IMR-90 (cell line): Measurements from ENCODE around the gene MAPK9. TPM values are rescaled to one million over a fixed set of nuclear protein-coding genes. Genes with fewer than 3 reads are reported as not detected.

Experiments
- ATAC-seq: fragments of 200-7000 bp; cut with Tn5 transposase; 2 replicates; pipeline ENCODE4 v1.9.1; 2020; ENCODE audit warnings: low read depth, mild to moderate bottlenecking, moderate library complexity
- BruUV-seq: library from RNA; stranded (reverse); fragments of 400-500 nt; replicated peaks from 2 replicates; lab custom pipeline; 2021; lab: Mats Ljungman, UMichigan
- CTCF ChIA-PET: fragments of 300-600 bp; formaldehyde crosslinking; extraction: SDS; loops from one replicate; lab custom pipeline; 2021; ENCODE audit warnings: antibody characterized with exemption; lab: Yijun Ruan, JAX
- POLR2A ChIA-PET: fragments of 300-600 bp; sonication (Branson Sonifier 250); formaldehyde crosslinking; loops from one replicate; lab custom pipeline; 2022; ENCODE audit warnings: antibody characterized with exemption; ENCODE audit not compliant: unreplicated experiment; lab: Charles Lee
- DNase-seq: peaks from one replicate; pipeline ENCODE4 v3.0.0; 2013
- H2AFZ ChIP-seq: replicated peaks from 2 replicates; pipeline ENCODE3; 2013; ENCODE audit warnings: low read length, mild to moderate bottlenecking; ENCODE audit not compliant: poor library complexity
- H2AK5ac ChIP-seq: 2 replicates; pipeline ENCODE4 v1.6.1; 2013; ENCODE audit warnings: low read depth, low read length, inconsistent platforms
- H2AK9ac ChIP-seq: replicated peaks from 2 replicates; pipeline ENCODE3; 2013; ENCODE audit warnings: mild to moderate bottlenecking, low read depth, low read length, moderate library complexity; ENCODE audit not compliant: poor library complexity
- H2BK120ac ChIP-seq: 2 replicates; pipeline ENCODE4 v1.6.1; 2013; ENCODE audit warnings: low read depth, low read length, inconsistent platforms
- H2BK15ac ChIP-seq: 3 replicates; pipeline ENCODE4 v1.6.1; 2013; ENCODE audit warnings: low read depth, low read length, inconsistent platforms
- H2BK20ac ChIP-seq: 2 replicates; pipeline ENCODE4 v1.6.1; 2013; ENCODE audit warnings: low read depth, mild to moderate bottlenecking, inconsistent platforms, low read length, moderate library complexity
- H2BK5ac ChIP-seq: 2 replicates; pipeline ENCODE4 v1.6.1; 2013; ENCODE audit warnings: mild to moderate bottlenecking, low read depth, low read length, inconsistent platforms; ENCODE audit not compliant: poor library complexity, severe bottlenecking
- H3K14ac ChIP-seq: replicated peaks from 2 replicates; pipeline ENCODE4 v1.6.1; 2013; ENCODE audit warnings: low read depth, low read length, inconsistent platforms
- H3K18ac ChIP-seq: 2 replicates; pipeline ENCODE4 v1.6.1; 2013; ENCODE audit warnings: low read depth, low read length, control low read depth
- H3K23ac ChIP-seq: 2 replicates; pipeline ENCODE4 v1.6.1; 2013; ENCODE audit warnings: low read depth, low read length, inconsistent platforms
- H3K27ac ChIP-seq: 2 replicates; pipeline ENCODE4 v1.5.1; 2013; ENCODE audit warnings: mild to moderate bottlenecking, control low read depth, low read length; ENCODE audit not compliant: insufficient read depth
- H3K27me3 ChIP-seq: 2 replicates; pipeline ENCODE4 v1.6.1; 2013; ENCODE audit warnings: low read length; ENCODE audit not compliant: control insufficient read depth, insufficient read depth
- H3K36me3 ChIP-seq: 2 replicates; pipeline ENCODE4 v1.6.1; 2013; ENCODE audit warnings: low read length, mixed read lengths; ENCODE audit not compliant: control insufficient read depth, insufficient read depth
- H3K4ac ChIP-seq: 2 replicates; pipeline ENCODE4 v1.6.1; 2013; ENCODE audit warnings: low read depth, low read length, inconsistent platforms
- H3K4me1 ChIP-seq: 2 replicates; pipeline ENCODE4 v1.6.1; 2013; ENCODE audit warnings: low read length, mixed read lengths; ENCODE audit not compliant: control insufficient read depth, insufficient read depth
- H3K4me2 ChIP-seq: 2 replicates; pipeline ENCODE4 v1.6.1; 2013; ENCODE audit warnings: low read depth, mild to moderate bottlenecking, control low read depth, low read length, moderate library complexity
- H3K4me3 ChIP-seq: 2 replicates; pipeline ENCODE4 v1.5.1; 2013; ENCODE audit warnings: low read depth, mild to moderate bottlenecking, control low read depth, low read length, moderate library complexity; ENCODE audit not compliant: insufficient read depth
- H3K56ac ChIP-seq: 2 replicates; pipeline ENCODE4 v1.6.1; 2013; ENCODE audit warnings: low read length, inconsistent platforms; ENCODE audit not compliant: insufficient read depth; ENCODE audit errors: extremely low read depth
- H3K79me1 ChIP-seq, 2 experiments: 2 replicates each; pipeline ENCODE4 v1.6.1; 2013; ENCODE audit warnings: low read length in 2 of 2, inconsistent platforms in 1 of 2, low read depth in 1 of 2
- H3K9ac ChIP-seq: 2 replicates; pipeline ENCODE4 v1.6.1; 2013; ENCODE audit warnings: low read depth, low read length, control low read depth
- H3K9me1 ChIP-seq: 2 replicates; pipeline ENCODE4 v1.6.1; 2013; ENCODE audit warnings: low read length, inconsistent platforms; ENCODE audit not compliant: insufficient read depth
- H3K9me3 ChIP-seq: 2 replicates; pipeline ENCODE4 v1.6.1; 2013; ENCODE audit warnings: low read length; ENCODE audit not compliant: control insufficient read depth, insufficient read depth
- H4K20me1 ChIP-seq: 2 replicates; pipeline ENCODE4 v1.6.1; 2013; ENCODE audit warnings: low read length, inconsistent platforms; ENCODE audit not compliant: insufficient read depth
- H4K5ac ChIP-seq: 2 replicates; pipeline ENCODE4 v1.6.1; 2013; ENCODE audit warnings: mild to moderate bottlenecking, low read depth, low read length, control low read depth
- H4K8ac ChIP-seq, 2 experiments: 2 replicates each; pipeline ENCODE4 v1.6.1; 2013; ENCODE audit warnings: low read depth in 2 of 2, low read length in 2 of 2, control low read depth in 1 of 2, inconsistent platforms in 1 of 2
- H4K91ac ChIP-seq: 2 replicates; pipeline ENCODE4 v1.6.1; 2013; ENCODE audit warnings: low read depth, low read length, inconsistent platforms; ENCODE audit not compliant: insufficient read depth
- BHLHE40 ChIP-seq: fragments of 150-350 bp; IDR thresholded peaks from 2 replicates; pipeline ENCODE4 v1.6.1; 2016; ENCODE audit warnings: mild to moderate bottlenecking, low read depth, low read length
- ELK1 ChIP-seq: fragments of 150-350 bp; IDR thresholded peaks from 2 replicates; pipeline ENCODE4 v1.6.1; 2016; ENCODE audit warnings: low read depth, mild to moderate bottlenecking, low read length, moderate library complexity, borderline replicate concordance
- USF2 ChIP-seq: fragments of 150-350 bp; IDR thresholded peaks from 2 replicates; pipeline ENCODE4 v1.6.1; 2017; ENCODE audit warnings: mild to moderate bottlenecking, antibody characterized with exemption, low read length, low read depth
- WGBS, 2 experiments: methylation state at CpG; one replicate each; pipeline versions ENCODE4 v1.1.5 to v1.1.7; 2013; ENCODE audit warnings: missing lambda C conversion rate in 2 of 2; ENCODE audit not compliant: insufficient read length in 1 of 2; ENCODE audit errors: extremely low coverage in 2 of 2; 5-methylcytosine and 5-hydroxymethylcytosine counted together
- dilution Hi-C: fragments of 300-500 bp; cut with HindIII; formaldehyde crosslinking; loops from one replicate; pipeline ENCODE4 v1.14.3; 2018; ENCODE audit warnings: low sequenced_read_pairs; ENCODE audit not compliant: unreplicated experiment
- in situ Hi-C: fragments of 300-500 bp; cut with MboI; formaldehyde crosslinking; loops from 3 replicates; pipeline ENCODE4 v1.14.3; 2019; ENCODE audit warnings: low sequenced_read_pairs, inconsistent platforms, mixed read lengths
- intact Hi-C: fragments of 100-400 bp; cut with micrococcal nuclease; formaldehyde crosslinking; loops from 2 replicates; pipeline ENCODE4 v1.10.0; 2022
- polyA plus RNA-seq, 3 experiments: library from polyadenylated mRNA; depleted of rRNA; stranded (reverse); fragments of >200 nt; gene quantifications; 2 replicates each; pipeline ENCODE4 v1.2.3, GENCODE V29; 2012; ENCODE audit warnings: low replicate concordance in 1 of 3
- total RNA-seq: library from RNA; depleted of rRNA; stranded (reverse); fragments of >200 nt; gene quantifications from 2 replicates; pipeline ENCODE4 v1.2.3, GENCODE V29; 2012

Gene MAPK9
- total and polyA plus RNA-seq, 2 of the 4 experiments (the other 2 are of a cell fraction) = 22.9 to 23.3 TPM

DNA sequence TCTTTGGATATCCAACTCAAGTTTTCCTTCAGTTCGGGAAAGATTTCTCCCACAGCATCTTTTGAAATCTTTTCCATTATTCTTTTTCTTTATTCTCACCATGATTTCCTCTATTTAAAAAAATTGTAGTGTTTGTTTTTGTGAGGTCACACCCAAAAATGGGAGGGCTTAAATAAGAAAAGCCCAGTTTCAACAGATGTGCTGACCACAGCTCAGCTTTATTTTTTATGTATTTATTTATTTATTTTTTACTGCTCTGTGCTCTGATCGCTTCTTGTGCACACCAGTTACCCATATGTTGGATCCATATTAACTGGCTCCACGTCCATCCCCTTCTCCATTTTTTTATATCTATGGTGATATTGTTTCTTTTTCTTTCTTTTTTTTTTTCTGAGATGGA lies 41.0 kb upstream of the MAPK9 start:
- no peak overlapping the region for H2BK120ac ChIP-seq
- dilution Hi-C loops (no loop called here), intact Hi-C loops (no loop called here), in situ Hi-C loops (no loop called here)
- no peak overlapping the region for H2BK20ac ChIP-seq
- CTCF ChIA-PET = interaction anchor here (0.6 to 1.2 kb wide), 2 partner anchors 40 to 208 kb away, joined by 3 to 5 read pairs; no protein-coding TSS in a partner anchor
- H3K4me3 ChIP-seq = no peak overlapping the region
- H2AK5ac ChIP-seq = no peak overlapping the region
- peaks cover 0 to 8% of the 10 kb centered on the region in 2 experiments; a peak in 1 of 4 replicates for H3K79me1 ChIP-seq
- H3K27me3 ChIP-seq = no peaks in the 10 kb centered on the region
- no CpG with 5 or more reads among the region's 3 CpGs for WGBS, 2 experiments
- H2BK5ac ChIP-seq = no peak overlapping the region
- no peak overlapping the region for H2AFZ ChIP-seq
- BruUV-seq = no TSS peak
- H4K8ac ChIP-seq = no peak overlapping the region
- no peak overlapping the region for H4K91ac ChIP-seq
- no peak overlapping the region for H3K23ac ChIP-seq
- no peaks in the 10 kb centered on the region for H3K9me3 ChIP-seq
- H3K56ac ChIP-seq = no peak overlapping the region
- H3K36me3 ChIP-seq = peaks cover 28% of the 10 kb centered on the region
- no peak overlapping the region for H3K18ac ChIP-seq
- H4K5ac ChIP-seq = no peak overlapping the region
- no peak overlapping the region for H2AK9ac ChIP-seq
- no peak overlapping the region for H3K9ac ChIP-seq
- H3K4ac ChIP-seq = no peak overlapping the region
- no peak overlapping the region for H3K4me2 ChIP-seq
- no peak overlapping the region for H2BK15ac ChIP-seq
- ATAC-seq (no peak), DNase-seq (no peak)
- H3K14ac ChIP-seq = no peak overlapping the region
- H4K20me1 ChIP-seq = peaks cover 21% of the 10 kb centered on the region
- TF ChIP-seq ELK1 = no peak
- TF ChIP-seq USF2 = no peak
- no peak for TF ChIP-seq BHLHE40
- POLR2A ChIA-PET = no interaction called here
- peaks cover 18% of the 10 kb centered on the region for H3K4me1 ChIP-seq
- peaks cover 20% of the 10 kb centered on the region for H3K9me1 ChIP-seq
- H3K27ac ChIP-seq = no peak overlapping the region
